ENCODE measurements around the gene MIAT. TPM values are rescaled to one million over a fixed set of nuclear protein-coding genes. Genes with fewer than 3 reads are reported as not detected.
"Not testable (repeated sequence)": the region's sequence is repeated elsewhere in the genome, so short reads cannot be mapped to it uniquely, and the experiment has no call there.

The MIAT gene
- total RNA-seq, 1 donor from 2014 or later = 0.50 TPM

DNA sequence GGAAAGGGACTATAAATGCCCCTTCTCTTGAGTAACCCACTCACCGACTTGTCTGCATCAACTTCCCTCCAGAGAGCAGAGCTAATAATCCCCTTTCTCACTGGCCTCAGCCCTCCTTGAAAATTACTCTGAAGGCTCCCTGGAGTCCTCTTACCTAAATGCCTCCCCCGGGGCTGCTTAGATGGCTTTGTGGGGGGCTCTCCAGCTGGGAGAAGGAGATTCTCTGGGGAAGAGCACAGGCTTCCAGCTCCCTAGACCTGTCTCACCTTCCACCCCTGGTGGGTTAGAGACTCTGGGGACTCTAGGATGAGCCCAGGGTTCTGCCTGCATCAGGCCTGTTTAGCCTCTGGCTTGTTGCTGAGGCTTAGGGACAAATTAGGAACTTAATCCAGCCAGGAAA is 39.8 kb downstream of the MIAT start:
- DNase-seq (ENCODE audit: low read depth) = no peak

DNA sequence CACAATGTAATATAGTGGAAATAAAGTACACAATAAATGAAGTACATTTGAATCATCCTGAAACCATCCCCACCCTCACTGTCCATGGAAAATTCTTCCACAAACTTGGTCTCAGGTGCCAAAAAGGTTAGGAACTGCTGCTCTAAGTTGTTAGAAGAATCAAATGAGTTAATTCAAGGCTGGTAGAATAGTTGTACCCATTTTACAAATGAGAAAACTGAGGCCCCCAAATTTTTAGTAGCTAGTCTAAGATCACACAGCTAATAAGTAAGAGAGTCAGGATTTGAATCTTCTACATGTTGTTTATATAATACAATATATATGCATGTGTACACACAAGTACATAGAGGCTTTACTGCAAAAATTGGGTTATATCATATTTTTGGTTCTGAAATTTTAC is 43.1 kb downstream of the MIAT start:
- no peak for DNase-seq (ENCODE audit: low read depth)

DNA sequence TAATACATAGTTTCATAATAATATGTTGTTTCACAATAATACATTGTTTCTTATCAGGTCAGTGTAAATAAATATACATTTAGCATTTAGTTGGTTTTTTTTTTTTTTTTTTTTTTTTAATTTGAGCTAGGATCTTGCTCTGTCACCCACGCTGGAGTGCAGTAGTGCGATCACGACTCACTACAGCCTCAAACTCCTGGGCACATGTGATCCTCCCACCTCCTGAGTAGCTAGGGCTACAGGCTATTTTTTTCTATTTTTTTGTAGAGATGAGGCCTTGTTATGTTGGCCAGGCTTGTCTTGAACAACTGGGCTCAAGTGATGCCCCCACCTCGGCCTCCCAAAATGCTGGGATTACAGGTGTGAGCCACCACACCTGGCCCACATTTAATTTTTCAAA is 43.5 kb downstream of the MIAT start:
- DNase-seq (ENCODE audit: low read depth) = no peak

DNA sequence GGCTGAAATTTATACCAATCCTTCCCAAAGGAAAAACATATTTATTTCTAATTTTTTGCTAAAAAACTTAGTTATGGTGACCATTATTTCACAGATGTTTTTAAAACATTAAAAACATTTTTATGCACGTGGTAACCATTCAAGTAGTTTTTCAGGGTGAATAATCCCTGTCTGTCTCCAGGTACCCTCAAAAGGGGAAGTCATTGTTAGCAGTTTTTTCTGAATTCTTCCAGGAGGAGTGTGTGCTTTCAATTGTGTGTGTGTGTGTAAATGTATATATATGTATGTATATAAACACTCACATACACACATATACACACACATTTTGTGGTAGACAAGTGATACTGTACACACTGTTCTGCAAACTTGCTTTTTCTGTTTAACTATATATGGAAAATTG is 43.9 kb downstream of the MIAT start:
- no peak for DNase-seq (ENCODE audit: low read depth)

DNA sequence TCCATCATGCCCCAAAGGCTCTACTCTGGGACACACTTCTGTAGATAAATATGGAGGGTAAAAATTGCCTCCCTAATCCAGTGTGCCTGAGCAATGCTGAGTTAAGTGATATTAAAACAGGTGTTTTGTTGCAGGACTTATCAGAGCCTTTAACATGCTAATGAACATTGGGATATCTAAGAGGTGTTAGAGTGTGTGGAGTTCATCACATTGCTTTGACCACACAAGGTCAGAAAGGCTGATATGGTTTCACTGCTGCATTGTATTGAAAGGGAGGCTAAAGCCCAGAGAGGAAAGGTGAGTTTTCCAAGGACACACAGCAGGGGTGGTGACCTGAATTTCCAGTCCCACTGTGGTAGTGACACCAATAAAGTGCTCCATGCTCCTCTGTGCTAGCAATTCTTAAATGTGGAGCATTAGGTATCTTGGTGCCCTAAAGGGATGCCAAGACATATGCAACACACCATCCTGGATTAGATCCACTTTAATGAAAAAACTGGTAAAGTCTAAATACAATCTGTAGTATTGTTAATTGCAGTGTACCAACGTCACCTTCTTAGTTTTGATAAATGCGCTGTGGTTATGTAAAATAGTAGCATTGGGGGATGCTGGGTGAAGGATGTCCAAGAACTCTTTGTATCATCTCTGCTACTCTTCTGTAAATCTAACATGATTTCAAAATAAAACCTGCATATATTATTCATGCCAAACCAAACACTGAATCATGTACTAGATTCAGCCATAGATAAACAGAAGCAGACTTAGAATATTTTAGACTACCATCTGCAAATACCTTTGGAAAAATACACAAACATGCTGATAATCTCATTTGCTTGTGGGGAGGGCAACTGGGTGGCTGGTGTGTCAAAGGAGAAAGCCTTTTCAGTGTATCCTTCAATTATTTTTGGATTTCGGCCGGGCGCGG is 45.8 kb downstream of the MIAT start:
- no peak for DNase-seq (ENCODE audit: low read depth)

DNA sequence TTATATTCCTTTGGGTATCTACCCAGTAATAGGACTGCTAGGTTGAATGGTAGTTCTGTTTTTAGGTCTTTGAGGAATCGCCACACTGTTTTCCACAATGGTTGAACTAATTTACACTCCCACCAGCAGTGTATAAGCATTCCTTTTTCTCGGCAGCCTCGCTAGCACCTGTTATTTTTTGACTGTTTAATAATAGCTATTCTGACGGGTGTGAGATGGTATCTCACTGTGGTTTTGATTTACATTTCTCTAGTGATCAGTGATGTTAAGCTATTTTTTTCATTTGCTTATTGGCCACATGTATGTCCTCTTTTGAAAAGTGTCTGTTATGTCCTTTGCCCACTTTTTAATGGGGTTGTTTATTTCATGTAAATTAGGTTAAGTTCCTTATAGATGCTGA is 48.0 kb downstream of the MIAT start:
- not testable (repeated sequence) for DNase-seq (ENCODE audit: low read depth)

DNA sequence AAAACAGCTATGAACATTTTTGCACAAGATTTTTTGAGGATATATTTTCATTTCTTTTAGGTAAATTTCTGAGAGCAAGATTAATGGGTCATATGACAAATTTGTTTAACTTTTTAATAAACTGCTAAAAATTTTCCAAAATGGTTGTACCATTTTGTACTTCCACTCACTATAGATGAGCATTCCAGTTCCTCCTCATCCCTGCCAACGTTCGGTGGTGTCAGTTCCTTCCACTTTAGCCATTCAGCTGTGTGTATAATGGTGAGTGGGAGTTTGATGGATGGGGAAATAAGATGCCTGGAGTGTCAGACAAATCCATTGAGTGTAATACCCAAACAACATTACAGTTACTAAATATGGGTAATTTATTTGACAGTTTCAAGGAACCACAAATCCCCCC is 49.7 kb downstream of the MIAT start:
- no peak for DNase-seq (ENCODE audit: low read depth)

DNA sequence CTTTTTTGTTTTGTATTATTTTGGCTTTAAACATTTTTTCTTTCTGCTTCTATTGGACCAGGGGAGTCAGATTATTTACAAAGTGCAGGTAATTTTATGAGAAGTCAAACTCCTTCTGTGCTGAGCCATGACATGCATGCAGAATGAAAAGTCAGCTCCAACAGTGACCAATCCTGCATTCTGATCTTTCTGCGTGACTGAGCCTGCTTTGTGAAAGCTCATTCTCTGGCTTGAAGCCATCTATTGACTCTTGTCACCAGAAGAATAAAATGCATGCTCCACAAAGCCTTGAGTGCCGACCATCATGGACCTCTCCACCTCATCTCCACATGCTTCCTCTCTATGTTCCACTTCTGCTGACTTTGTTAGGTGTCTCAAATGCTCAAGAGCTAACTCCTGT is 50.2 kb downstream of the MIAT start:
- DNase-seq (ENCODE audit: low read depth) = peak; percentile 62

DNA sequence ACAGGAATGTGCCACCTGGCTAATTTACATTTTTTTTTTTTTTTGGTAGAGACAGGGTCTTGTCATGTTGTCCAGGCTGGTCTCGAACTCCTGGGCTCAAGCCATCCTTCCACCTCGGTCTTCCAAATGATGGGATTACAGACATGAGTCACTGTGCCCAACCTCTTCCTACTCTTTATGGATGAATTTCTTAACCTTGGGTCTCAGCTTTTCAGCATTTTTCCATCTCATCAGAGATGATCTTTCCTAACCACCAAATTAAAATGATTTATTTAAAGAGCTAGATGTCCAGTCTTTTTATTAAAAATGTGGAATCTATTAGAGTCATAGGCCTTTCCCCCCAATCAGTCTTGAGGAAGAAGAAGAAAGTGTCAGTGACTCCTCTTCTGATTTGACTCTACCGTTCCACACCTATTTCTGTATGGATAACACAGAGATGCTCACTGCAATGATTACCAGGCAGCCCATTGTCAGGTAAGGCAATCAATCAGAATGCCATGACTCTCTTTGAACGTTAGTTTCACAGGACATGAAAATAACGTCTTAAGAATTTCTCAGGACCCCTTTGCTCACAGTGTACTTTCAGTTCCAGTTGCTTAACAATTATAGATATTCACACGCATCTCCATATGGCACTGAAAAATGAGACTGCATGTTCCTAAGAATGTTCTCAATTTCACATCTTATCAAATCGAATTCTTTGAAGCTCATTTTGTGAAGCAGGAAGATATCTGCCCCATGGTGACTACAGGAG is 51.0 kb downstream of the MIAT start:
- DNase-seq (ENCODE audit: low read depth) = no peak

DNA sequence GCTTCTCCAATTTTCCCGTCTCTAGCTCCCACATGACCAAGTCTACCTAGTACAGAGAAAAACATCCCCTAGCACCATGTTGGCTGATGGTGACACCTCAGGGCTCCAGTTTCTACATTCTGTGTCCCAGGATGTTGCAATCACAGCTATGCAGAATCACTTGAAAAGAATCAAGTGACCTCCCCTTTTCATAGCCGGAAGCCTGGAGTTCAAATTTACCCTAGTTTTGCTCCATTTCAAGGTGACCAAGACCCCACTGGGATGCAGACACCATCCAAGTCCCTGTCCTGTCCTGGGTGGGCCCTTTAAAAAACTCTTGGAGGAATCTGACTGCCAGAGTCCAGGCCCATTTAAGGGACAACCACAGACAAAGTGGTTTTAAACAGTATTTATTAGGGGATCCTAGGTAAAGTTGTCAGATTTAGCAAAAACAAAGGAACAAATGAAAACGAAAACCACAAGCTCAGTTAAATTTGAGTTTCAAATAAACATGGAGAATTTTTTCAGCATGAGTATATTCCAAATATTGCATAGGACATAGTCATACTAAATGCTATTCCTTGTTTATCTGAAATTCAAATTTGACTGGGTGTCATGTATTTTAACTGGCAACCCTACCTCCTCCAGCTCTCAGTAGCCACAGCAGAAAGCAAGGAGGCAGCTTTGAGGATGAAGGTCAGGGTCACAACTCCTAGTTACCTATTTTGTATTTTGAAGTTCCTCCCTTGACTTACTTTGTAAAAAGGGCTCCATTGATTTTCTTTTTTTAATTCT is 52.4 kb downstream of the MIAT start:
- peak; percentile 28 for DNase-seq (ENCODE audit: low read depth)

DNA sequence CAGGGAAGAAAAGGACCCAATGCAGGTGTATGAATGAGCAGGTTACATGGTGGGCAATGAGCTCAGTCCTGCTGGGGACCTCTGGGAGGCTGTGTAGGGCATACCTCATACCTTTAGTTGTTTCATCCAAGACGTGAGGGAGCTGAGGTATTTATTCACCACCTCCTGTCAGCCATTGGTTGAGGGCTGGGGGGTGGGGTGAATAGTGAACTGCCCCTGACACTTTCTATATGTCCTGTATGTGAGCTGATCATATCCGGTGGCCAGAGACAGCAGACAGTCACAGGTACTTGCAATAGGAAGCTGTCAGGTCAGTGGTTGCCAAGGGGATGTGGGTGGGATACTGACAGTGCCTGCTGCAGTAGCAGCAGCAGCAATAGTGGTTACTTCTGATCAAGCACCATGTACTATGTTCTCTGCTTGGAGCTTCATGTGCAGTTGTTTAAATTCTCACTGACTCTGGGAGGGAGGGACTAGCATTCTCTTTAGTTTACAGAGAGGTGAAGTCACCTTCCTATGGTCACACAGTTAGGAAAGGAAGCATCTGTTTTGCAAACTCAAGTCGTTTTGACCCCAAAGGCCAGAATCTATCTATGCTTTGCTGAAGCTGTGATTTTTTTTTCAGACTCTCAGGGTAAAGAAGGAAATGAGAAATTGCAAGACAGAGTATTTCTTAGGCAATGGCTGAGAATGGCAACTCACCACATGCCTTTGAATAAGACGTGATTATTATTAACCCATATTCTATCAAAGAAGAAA is 54.0 kb downstream of the MIAT start:
- no peak for DNase-seq (ENCODE audit: low read depth)

DNA sequence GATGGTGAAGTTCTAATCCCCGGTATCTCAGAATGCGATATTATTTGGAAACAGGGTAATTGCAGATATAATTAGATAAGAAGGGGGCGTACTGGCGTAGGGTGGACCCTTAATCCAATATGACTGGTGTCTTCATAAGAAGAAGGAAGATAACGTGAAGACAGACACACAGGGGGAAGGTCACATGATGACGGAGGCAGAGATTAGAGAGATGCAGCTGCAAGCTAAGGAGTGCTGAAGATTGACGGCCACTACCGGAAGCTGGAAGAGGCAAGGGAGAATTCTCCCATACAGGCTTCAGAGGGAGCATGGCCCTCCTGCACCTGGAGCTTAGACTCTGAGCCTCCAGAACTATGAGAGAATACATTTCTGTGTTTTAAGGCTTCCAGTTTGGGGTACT is 54.8 kb downstream of the MIAT start:
- no peak for DNase-seq (ENCODE audit: low read depth)

DNA sequence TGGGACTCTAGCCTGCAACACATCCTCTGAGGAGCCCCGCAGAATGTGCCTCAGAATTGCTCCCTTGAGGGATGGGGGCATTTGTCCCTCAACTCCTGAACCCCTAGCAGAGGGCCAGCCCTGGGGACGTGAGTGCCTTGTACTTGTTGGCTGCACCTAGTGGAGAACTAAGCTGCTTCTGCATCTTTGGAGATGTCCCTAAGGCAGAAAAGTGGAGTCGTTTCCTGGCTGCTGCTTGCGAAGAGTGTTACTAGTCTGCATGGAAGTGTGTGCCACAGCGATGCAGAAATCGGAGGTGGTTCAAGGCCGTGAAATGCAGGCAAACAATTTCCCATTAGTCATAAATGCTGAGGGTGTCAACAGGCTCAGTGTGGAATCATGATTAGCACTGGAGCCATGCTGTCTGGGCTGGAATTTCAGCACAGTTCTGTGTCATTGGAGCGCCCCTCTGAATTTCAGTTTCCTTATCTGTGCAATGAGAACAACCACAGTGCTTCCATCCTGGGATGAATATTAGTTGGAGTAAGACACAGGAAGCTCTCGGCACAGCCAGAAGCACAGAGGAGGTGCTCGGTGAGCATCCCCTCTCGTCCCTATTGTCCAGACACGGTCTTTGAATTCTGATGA is 56.5 kb downstream of the MIAT start:
- DNase-seq (ENCODE audit: low read depth) = no peak

DNA sequence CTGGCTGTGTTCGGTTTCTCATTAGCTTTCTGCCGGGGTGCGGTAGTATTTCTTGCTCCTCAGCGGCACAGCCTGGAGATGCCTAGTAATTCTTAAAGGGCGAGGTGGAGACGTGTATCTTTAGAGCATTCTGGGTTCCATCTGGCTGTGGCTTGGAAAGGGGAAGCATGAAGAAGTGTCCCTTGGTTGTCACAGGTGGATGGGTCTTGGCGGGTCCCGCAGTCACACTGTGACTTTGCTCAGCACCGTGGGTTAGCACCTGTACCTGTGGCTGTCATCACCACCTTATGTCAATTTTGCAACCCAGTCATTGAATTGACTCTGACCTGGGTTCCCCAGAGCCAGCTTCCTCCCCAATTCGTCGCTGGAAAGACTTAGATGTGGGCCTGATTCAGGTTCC is 57.6 kb downstream of the MIAT start:
- no peak for DNase-seq (ENCODE audit: low read depth)

DNA sequence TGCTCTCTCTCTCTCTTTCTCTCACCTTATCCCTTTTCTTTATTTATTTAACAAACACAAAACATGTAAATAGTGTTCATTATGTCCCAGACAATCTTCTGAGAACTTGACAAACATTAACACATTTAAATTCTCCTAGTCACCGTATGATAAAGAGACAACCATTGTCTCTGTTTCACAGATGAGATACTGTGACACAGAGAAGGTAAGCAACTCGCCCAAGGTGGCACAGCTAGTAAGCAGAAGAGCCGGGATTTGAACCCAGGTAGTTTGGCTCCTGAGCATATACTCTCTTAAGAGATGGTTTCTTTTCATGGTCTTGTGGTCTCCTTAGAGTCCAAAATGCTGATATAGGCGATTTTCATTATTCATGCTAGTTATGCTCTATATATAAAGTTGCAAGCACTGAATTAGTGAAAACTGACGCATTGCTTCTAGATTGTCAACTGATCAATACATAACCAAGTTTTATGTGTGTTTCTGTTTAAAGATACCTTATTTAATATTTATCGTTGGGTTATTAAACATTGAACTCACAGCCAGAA is 58.1 kb downstream of the MIAT start:
- no peak for DNase-seq (ENCODE audit: low read depth)

DNA sequence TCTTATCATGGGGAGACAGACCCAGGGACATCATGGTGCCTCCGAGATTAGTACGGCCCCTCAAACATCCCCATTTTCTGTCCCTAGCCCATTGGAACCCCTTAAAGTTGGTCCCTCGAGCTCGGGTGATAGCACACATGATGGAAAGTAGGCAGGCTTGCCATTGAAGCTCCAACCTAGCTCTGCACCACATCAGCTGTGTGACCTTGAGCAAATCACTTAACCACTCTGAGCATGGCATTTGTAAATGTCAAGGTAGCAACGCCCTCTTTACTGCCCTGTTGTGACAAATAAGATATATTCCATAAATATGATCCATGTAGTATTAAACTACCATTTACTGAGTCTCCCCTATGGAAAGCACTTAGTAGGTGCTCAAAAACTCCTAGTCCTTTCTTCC is 61.1 kb downstream of the MIAT start:
- DNase-seq (ENCODE audit: low read depth) = no peak

DNA sequence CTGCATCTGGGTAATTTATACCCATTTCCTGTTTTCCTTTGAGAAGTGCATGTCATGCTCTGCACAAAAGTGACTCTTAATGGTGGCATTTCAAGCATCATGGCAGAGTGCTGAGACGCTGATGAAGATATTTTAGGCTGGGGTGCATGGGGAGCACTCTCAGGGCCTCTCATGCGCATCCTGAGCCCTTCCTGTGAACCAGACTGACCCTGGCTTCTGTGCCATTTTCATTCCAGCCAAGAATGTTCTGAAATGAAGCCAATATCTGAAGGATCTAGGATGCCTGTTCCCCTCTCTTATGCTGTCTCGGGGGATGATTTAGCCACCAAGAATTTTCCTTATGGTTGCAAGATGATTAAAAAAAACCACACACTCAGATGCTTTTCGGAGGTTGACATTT is 61.5 kb downstream of the MIAT start:
- peak; percentile 90 for DNase-seq (ENCODE audit: low read depth)

DNA sequence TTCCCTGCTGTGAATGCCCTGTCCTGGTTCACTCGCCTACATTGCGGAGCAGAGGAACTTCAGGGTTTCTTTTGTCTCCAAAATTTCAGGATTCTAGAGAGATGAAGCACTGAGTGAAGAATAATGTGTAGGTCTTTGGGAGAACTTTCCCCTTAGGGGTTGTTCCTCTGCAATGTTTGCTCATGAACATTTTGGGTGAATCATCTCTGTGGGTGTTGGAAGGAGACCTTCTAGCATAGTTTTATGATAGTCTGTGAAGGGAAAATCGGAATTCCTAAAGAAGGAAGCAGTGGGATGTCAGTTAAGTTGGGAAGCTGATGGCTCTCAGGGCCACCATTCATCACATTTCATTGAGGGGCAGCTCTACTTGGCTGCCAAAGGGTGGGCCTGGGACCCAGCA is 64.8 kb downstream of the MIAT start:
- peak; percentile 13 for DNase-seq (ENCODE audit: low read depth)

DNA sequence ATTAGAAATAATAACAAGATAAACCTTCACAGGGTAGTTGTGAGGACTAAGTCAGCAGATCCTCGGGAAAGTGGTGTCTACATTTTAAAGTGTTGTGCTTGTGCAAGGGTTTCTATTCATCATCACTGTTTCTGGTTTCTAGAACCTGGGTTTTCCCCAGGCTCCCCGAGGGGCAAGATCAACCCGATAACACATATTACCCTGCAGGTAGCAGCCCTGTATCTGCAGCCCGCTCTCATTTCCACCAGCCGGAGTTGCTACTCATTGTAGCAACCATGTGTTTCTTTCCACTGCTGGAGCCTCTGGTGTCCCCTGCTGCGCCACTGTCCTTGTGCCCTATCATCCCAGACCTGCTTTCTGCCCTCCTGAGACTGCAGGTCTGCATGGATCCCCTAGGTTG is 67.0 kb downstream of the MIAT start:
- no peak for DNase-seq (ENCODE audit: low read depth)

DNA sequence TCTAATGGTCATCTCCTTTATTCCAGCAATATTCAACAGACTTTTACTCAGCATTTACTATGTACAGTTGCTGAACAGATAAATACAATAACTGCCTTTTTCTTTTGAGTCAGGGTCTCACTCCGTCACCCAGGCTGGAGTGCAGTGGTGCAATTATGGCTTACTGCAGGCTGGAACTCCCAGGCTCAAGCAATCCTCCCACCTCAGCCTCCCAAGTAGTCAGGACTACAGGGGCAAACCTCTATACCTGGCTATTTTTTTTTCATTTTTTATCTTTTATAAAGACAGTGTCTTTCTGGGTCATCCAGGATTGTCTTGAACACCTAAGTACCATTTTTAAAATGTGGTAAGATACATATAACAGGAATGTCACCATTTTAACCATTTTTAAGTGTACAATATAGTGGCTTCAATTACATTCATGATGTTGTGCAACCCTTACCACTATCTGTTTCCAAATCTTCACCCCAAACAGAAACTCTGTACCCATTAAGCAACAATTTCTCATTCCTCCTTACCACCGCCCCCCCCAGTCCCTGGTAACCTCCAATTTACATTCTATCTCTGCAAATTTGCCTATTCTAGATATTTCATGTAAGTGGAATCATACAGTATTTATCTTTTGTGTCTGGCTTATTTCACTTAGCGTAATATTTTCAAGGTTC is 67.8 kb downstream of the MIAT start:
- no peak for DNase-seq (ENCODE audit: low read depth)

Data from renal cortical epithelial cell (primary cell).